B cell (primary cell): ENCODE results near the gene DENND2A. TPM values are rescaled to one million over a fixed set of nuclear protein-coding genes. Genes with fewer than 3 reads are reported as not detected.

Experiments used
- ATAC-seq: fragments of 200-7000 bp; cut with Tn5 transposase; one replicate; pipeline ENCODE4 v1.10.0; 2021; ENCODE audit warnings: low read depth, mild to moderate bottlenecking, moderate number of reproducible peaks, moderate library complexity
- CTCF ChIA-PET: fragments of 350-600 bp; sonication (Branson Sonifier 250); formaldehyde crosslinking; loops from one replicate; lab custom pipeline; 2021; ENCODE audit warnings: antibody characterized with exemption, inconsistent platforms; lab: Charles Lee
- POLR2A ChIA-PET: fragments of 350-600 bp; sonication (Branson Sonifier 250); formaldehyde crosslinking; loops from one replicate; lab custom pipeline; 2021; ENCODE audit warnings: antibody characterized with exemption; lab: Charles Lee
- DNase-seq: peaks from one replicate; pipeline ENCODE4 v3.0.0; 2013
- H2AFZ ChIP-seq: 2 replicates; pipeline ENCODE4 v1.6.1; 2012; ENCODE audit warnings: mild to moderate bottlenecking, low read depth, low read length; ENCODE audit not compliant: insufficient read depth, poor library complexity, severe bottlenecking
- H3K27ac ChIP-seq, 2 donors: 1 replicate in 1 of 2; 2 replicates in 1 of 2; pipeline ENCODE4 v1.5.1; 2012 to 2013; ENCODE audit warnings: low read length in 2 of 2, mild to moderate bottlenecking in 2 of 2, moderate library complexity in 1 of 2
- H3K27me3 ChIP-seq, 4 experiments: fragments of 200-600 bp in 1 of 4; sonication (generic) in 1 of 4; replicated peaks in 1 of 4; 1 replicate in 2 of 4; 2 replicates in 2 of 4; pipeline versions ENCODE4 v1.6.1 to v1.7.0; 2013 to 2016; ENCODE audit warnings: low read length in 3 of 4, mild to moderate bottlenecking in 2 of 4, mixed read lengths in 1 of 4, moderate library complexity in 1 of 4; ENCODE audit not compliant: insufficient read depth in 4 of 4, control insufficient read depth in 3 of 4; ENCODE audit errors: control extremely low read depth in 1 of 4
- H3K36me3 ChIP-seq, 2 experiments: replicated peaks in 1 of 2; 1 replicate in 1 of 2; 2 replicates in 1 of 2; pipeline versions ENCODE4 v1.6.1 to v1.7.1; 2013; ENCODE audit warnings: low read length in 1 of 2; ENCODE audit not compliant: insufficient read depth in 2 of 2, control insufficient read depth in 1 of 2; ENCODE audit errors: control extremely low read depth in 1 of 2, extremely low read depth in 1 of 2
- H3K4me1 ChIP-seq, 2 donors: fragments of 200-600 bp in 1 of 2; sonication (generic) in 1 of 2; 1 replicate in 1 of 2; 2 replicates in 1 of 2; pipeline versions ENCODE4 v1.5.1 to v1.6.1; 2013 to 2017; ENCODE audit warnings: low read length in 2 of 2; ENCODE audit not compliant: control insufficient read depth in 2 of 2, insufficient read depth in 2 of 2
- H3K4me2 ChIP-seq: replicated peaks from 2 replicates; pipeline ENCODE3; 2012; ENCODE audit warnings: mild to moderate bottlenecking, low read depth, low read length; ENCODE audit not compliant: poor library complexity, severe bottlenecking
- H3K4me3 ChIP-seq, 5 experiments: fragments of 200-600 bp in 1 of 5; sonication (generic) in 1 of 5; 1 replicate in 3 of 5; 2 replicates in 2 of 5; pipeline versions ENCODE4 v1.5.1 to v1.7.0; 2011 to 2016; ENCODE audit warnings: low read length in 4 of 5, mild to moderate bottlenecking in 4 of 5, low read depth in 2 of 5, control low read depth in 1 of 5, moderate library complexity in 1 of 5; ENCODE audit not compliant: insufficient read depth in 1 of 5; ENCODE audit errors: control extremely low read depth in 1 of 5, extremely low read depth in 1 of 5
- H3K79me2 ChIP-seq: fragments of 200-600 bp; sonication (generic); one replicate; pipeline ENCODE4 v1.6.0; 2016; ENCODE audit warnings: low read length; ENCODE audit not compliant: control insufficient read depth, insufficient read depth
- H3K9ac ChIP-seq: fragments of 200-600 bp; sonication (generic); 2 replicates; pipeline ENCODE4 v1.6.1; 2017; ENCODE audit warnings: mild to moderate bottlenecking, low read length, moderate library complexity
- H3K9me3 ChIP-seq, 3 donors: one replicate each; pipeline versions ENCODE4 v1.6.1 to v1.7.1; 2013; ENCODE audit warnings: low read length in 2 of 3; ENCODE audit not compliant: control insufficient read depth in 2 of 3, insufficient read depth in 1 of 3; ENCODE audit errors: control extremely low read depth in 1 of 3
- H4K20me1 ChIP-seq: 2 replicates; pipeline ENCODE4 v1.6.0; 2012; ENCODE audit warnings: mild to moderate bottlenecking, low read length; ENCODE audit not compliant: insufficient read depth, control insufficient read depth, poor library complexity, severe bottlenecking
- H3K27ac Mint-ChIP-seq: one replicate; pipeline ENCODE4 v1.8.0; 2021; ENCODE audit warnings: mixed read lengths
- H3K27me3 Mint-ChIP-seq: one replicate; pipeline ENCODE4 v1.8.0; 2021; ENCODE audit warnings: mixed read lengths
- H3K4me1 Mint-ChIP-seq: one replicate; pipeline ENCODE4 v1.8.0; 2021; ENCODE audit warnings: mixed read lengths
- H3K4me3 Mint-ChIP-seq: one replicate; pipeline ENCODE4 v1.8.0; 2021; ENCODE audit warnings: mixed read lengths
- H3K9me3 Mint-ChIP-seq: one replicate; pipeline ENCODE4 v1.8.0; 2022; ENCODE audit warnings: mixed read lengths; ENCODE audit not compliant: insufficient read depth
- EZH2 ChIP-seq: IDR thresholded peaks from 2 replicates; pipeline ENCODE4 v1.6.1; 2012; ENCODE audit warnings: borderline replicate concordance, low read depth, mild to moderate bottlenecking, moderate library complexity, low read length; ENCODE audit not compliant: insufficient read depth, poor library complexity, severe bottlenecking
- WGBS: methylation state at CpG from one replicate; pipeline ENCODE4 v1.1.5; 2013; ENCODE audit warnings: missing lambda C conversion rate; ENCODE audit not compliant: insufficient coverage; 5-methylcytosine and 5-hydroxymethylcytosine counted together
- intact Hi-C: fragments of 100-400 bp; cut with micrococcal nuclease; formaldehyde crosslinking; loops from one replicate; pipeline ENCODE4 v1.10.0; 2022
- polyA plus RNA-seq: library from polyadenylated mRNA; depleted of rRNA; stranded (reverse); fragments of >200 nt; gene quantifications from 2 replicates; pipeline ENCODE4 v1.2.3, GENCODE V29; 2012
- total RNA-seq, 2 donors: library from RNA; stranded (reverse); fragments of 120-200 nt in 1 of 2; gene quantifications; 1 replicate in 1 of 2; 2 replicates in 1 of 2; pipeline versions ENCODE4 v1.2.3 to v1.2.4, GENCODE V29; 2013 to 2022
- TF ChIP-seq, protein P1 (sequence below): fragments of 200-600 bp; IDR thresholded peaks from one replicate; pipeline ENCODE4 v1.8.0; 2022; ENCODE audit warnings: antibody characterized with exemption, mild to moderate bottlenecking

Gene DENND2A
- total and polyA plus RNA-seq, 2 donors (not counting 1 experiment from before 2014, with no cell fraction given) = 0.31 TPM; not detected in 1

DNA sequence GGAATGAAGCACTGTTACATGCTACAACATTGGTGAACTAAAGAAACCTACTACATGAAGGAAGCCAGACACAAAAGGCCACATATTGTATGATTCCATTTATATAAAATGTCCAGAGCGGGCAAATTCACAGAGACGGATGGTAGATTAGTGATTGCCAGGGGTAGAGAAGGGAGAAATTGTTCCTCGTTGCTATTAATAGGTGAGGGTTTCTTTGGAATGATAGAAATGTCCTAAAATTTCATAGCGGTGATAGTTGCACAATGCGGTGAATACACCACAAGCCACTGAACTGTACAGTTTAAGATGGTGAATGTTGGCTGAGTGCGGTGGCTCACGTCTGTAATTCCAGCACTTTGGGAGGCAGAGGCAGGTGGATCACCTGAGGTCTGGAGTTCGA lies 29.0 kb downstream of the DENND2A start:
- Histone ChIP-seq H3K27ac (no peak overlapping the region), H3K9me3 (no peaks in the 10 kb centered on the region), H4K20me1 (no peaks in the 10 kb centered on the region), H3K27me3 (no peaks in the 10 kb centered on the region), H3K9ac (no peak overlapping the region), H3K4me2 (no peak overlapping the region), H3K4me3 (no peak overlapping the region), H2AFZ (no peak overlapping the region), H3K79me2 (no peaks in the 10 kb centered on the region), H3K36me3 (no peaks in the 10 kb centered on the region), H3K4me1 (no peaks in the 10 kb centered on the region)
- Mint-ChIP-seq H3K27ac (no peak overlapping the region), H3K9me3 (no peaks in the 10 kb centered on the region), H3K4me1 (no peaks in the 10 kb centered on the region), H3K27me3 (peaks cover 6% of the 10 kb centered on the region), H3K4me3 (no peak overlapping the region)
- POLR2A ChIA-PET = no interaction called here
- DNase-seq (no peak), ATAC-seq (no peak)
- CTCF ChIA-PET = interaction anchor here (0.6 kb wide), 1 partner anchor 701 kb away, joined by 3 read pairs; no protein-coding TSS in a partner anchor
- TF ChIP-seq, protein P1, sequence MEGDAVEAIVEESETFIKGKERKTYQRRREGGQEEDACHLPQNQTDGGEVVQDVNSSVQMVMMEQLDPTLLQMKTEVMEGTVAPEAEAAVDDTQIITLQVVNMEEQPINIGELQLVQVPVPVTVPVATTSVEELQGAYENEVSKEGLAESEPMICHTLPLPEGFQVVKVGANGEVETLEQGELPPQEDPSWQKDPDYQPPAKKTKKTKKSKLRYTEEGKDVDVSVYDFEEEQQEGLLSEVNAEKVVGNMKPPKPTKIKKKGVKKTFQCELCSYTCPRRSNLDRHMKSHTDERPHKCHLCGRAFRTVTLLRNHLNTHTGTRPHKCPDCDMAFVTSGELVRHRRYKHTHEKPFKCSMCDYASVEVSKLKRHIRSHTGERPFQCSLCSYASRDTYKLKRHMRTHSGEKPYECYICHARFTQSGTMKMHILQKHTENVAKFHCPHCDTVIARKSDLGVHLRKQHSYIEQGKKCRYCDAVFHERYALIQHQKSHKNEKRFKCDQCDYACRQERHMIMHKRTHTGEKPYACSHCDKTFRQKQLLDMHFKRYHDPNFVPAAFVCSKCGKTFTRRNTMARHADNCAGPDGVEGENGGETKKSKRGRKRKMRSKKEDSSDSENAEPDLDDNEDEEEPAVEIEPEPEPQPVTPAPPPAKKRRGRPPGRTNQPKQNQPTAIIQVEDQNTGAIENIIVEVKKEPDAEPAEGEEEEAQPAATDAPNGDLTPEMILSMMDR = no peak
- intact Hi-C loops = no loop called here
- WGBS = 86% methylated on average over 7 of the region's 8 CpGs

- Histone ChIP-seq H3K4me3 (no peak overlapping the region), H3K9me3 (no peaks in the 10 kb centered on the region), H3K27ac (no peak overlapping the region), H4K20me1 (no peaks in the 10 kb centered on the region), H3K27me3 (no peaks in the 10 kb centered on the region), H3K36me3 (no peaks in the 10 kb centered on the region), H3K4me2 (no peak overlapping the region), H3K79me2 (no peaks in the 10 kb centered on the region), H3K4me1 (no peaks in the 10 kb centered on the region), H2AFZ (no peak overlapping the region), H3K9ac (no peak overlapping the region)
- TF ChIP-seq EZH2 = no peak
- TF ChIP-seq, protein P1 = no peak
- DNase-seq (no peak), ATAC-seq (no peak)
- Mint-ChIP-seq H3K4me3 (no peak overlapping the region), H3K27me3 (peaks cover 6% of the 10 kb centered on the region), H3K4me1 (no peaks in the 10 kb centered on the region), H3K27ac (no peak overlapping the region), H3K9me3 (no peaks in the 10 kb centered on the region)
- POLR2A ChIA-PET = interaction anchor here (0.5 kb wide), 1 partner anchor 432 kb away, joined by 7 read pairs; no protein-coding TSS in a partner anchor
- CTCF ChIA-PET = no interaction called here
- 91% methylated on average over 5 of the region's 12 CpGs for whole genome bisulfite sequencing
- intact Hi-C loops = no loop called here
Measured at GRCh38 chr7:140610204-140611165, 30.1 kb downstream of the DENND2A start.
